HCT116 (cell line): Measurements from ENCODE around the gene SELENOM. TPM values are rescaled to one million over a fixed set of nuclear protein-coding genes. Genes with fewer than 3 reads are reported as not detected.

Experiments
- ATAC-seq: fragments of 200-7000 bp; cut with Tn5 transposase; 2 replicates; pipeline ENCODE4 v1.9.1; 2020; ENCODE audit warnings: mild to moderate bottlenecking, moderate library complexity
- BruUV-seq: library from RNA; stranded (reverse); fragments of 400-500 nt; replicated peaks from 2 replicates; lab custom pipeline; 2021; lab: Mats Ljungman, UMichigan
- CTCF ChIA-PET: fragments of 300-600 bp; sonication (Branson Sonifier 250); formaldehyde crosslinking; loops from one replicate; lab custom pipeline; 2021; ENCODE audit warnings: antibody characterized with exemption; lab: Charles Lee
- POLR2A ChIA-PET: fragments of 300-600, 350-600 bp; sonication (Branson Sonifier 250); formaldehyde crosslinking; loops from one replicate; lab custom pipeline; 2021; ENCODE audit warnings: antibody characterized with exemption; lab: Charles Lee
- RAD21 ChIA-PET, 2 experiments: fragments of 300-600 bp; sonication (Branson Sonifier 250); formaldehyde crosslinking; loops; one replicate each; lab custom pipeline; 2023; ENCODE audit warnings: low total read pairs in 2 of 2; ENCODE audit not compliant: uncharacterized antibody in 2 of 2, unreplicated experiment in 2 of 2, low non-redundant PET in 1 of 2; lab: Charles Lee
- DNase-seq: peaks from one replicate; pipeline ENCODE4 v3.0.0-alpha.2; 2010; ENCODE audit warnings: low read depth, low spot score
- H2AFZ ChIP-seq: fragments of 200-600 bp; shearing (Covaris generic), sonication (generic); 2 replicates; pipeline ENCODE4 v1.6.1; 2017; ENCODE audit warnings: low read depth, mixed run types, mixed read lengths, antibody characterized with exemption, low read length; ENCODE audit not compliant: poor library complexity, severe bottlenecking
- H3K27ac ChIP-seq: 2 replicates; pipeline ENCODE4 v1.5.1; 2012; ENCODE audit warnings: low read depth, low read length
- H3K27me3 ChIP-seq: fragments of 200-600 bp; sonication (generic); 2 replicates; pipeline ENCODE4 v1.6.1; 2016; ENCODE audit warnings: mixed run types, low read length, mixed read lengths; ENCODE audit not compliant: insufficient read depth
- H3K36me3 ChIP-seq, 2 experiments: fragments of 200-500 bp in 1 of 2; fragments of 200-600 bp in 1 of 2; sonication (Bioruptor generic) in 1 of 2; sonication (generic) in 1 of 2; 2 replicates each; pipeline versions ENCODE4 v1.5.1 to v1.6.1; 2014 to 2016; ENCODE audit warnings: low read length in 2 of 2, inconsistent platforms in 1 of 2, mixed read lengths in 1 of 2, mixed run types in 1 of 2; ENCODE audit not compliant: insufficient read depth in 2 of 2, control insufficient read depth in 1 of 2
- H3K4me1 ChIP-seq, 2 experiments: fragments of 200-600 bp in 1 of 2; sonication (generic) in 1 of 2; 2 replicates each; pipeline versions ENCODE4 v1.5.1 to v1.6.1; 2012 to 2017; ENCODE audit warnings: low read length in 2 of 2, inconsistent platforms in 1 of 2, mild to moderate bottlenecking in 1 of 2, mixed read lengths in 1 of 2, mixed run types in 1 of 2, moderate library complexity in 1 of 2; ENCODE audit not compliant: insufficient read depth in 2 of 2, control insufficient read depth in 1 of 2
- H3K4me2 ChIP-seq: fragments of 200-600 bp; sonication (generic); 2 replicates; pipeline ENCODE4 v1.6.1; 2017; ENCODE audit warnings: mixed run types, low read length, mixed read lengths
- H3K4me3 ChIP-seq, 2 experiments: fragments of 200-600 bp in 1 of 2; sonication (generic) in 1 of 2; replicated peaks in 1 of 2; 2 replicates each; pipeline ENCODE4 v1.5.1; 2011 to 2016; ENCODE audit warnings: low read length in 2 of 2, control low read depth in 1 of 2, low read depth in 1 of 2, mild to moderate bottlenecking in 1 of 2, mixed read lengths in 1 of 2, mixed run types in 1 of 2
- H3K79me2 ChIP-seq: fragments of 200-600 bp; sonication (generic); 2 replicates; pipeline ENCODE4 v1.6.1; 2017; ENCODE audit warnings: mild to moderate bottlenecking, mixed run types, low read length, moderate library complexity, mixed read lengths; ENCODE audit not compliant: insufficient read depth
- H3K9ac ChIP-seq: fragments of 200-600 bp; sonication (generic); 2 replicates; pipeline ENCODE4 v1.6.1; 2016; ENCODE audit warnings: low read length, mixed read lengths
- H3K9me2 ChIP-seq: fragments of 200-600 bp; sonication (generic), shearing (Covaris generic); 2 replicates; pipeline ENCODE4 v1.6.1; 2017; ENCODE audit warnings: mixed run types, mild to moderate bottlenecking, moderate library complexity; ENCODE audit not compliant: insufficient read depth
- H3K9me3 ChIP-seq, 2 experiments: fragments of 200-500 bp in 1 of 2; fragments of 200-600 bp in 1 of 2; sonication (Bioruptor generic) in 1 of 2; sonication (generic) in 1 of 2; 2 replicates each; pipeline ENCODE4 v1.6.1; 2014 to 2017; ENCODE audit warnings: low read length in 2 of 2, mixed read lengths in 2 of 2, inconsistent platforms in 1 of 2, low read depth in 1 of 2, mild to moderate bottlenecking in 1 of 2, mixed run types in 1 of 2, moderate library complexity in 1 of 2; ENCODE audit not compliant: control insufficient read depth in 1 of 2, insufficient read depth in 1 of 2
- H4K20me1 ChIP-seq: fragments of 200-600 bp; sonication (generic), shearing (Covaris generic); 2 replicates; pipeline ENCODE4 v1.6.1; 2017; ENCODE audit warnings: mixed run types, mild to moderate bottlenecking, moderate library complexity; ENCODE audit not compliant: insufficient read depth
- CBX3 ChIP-seq: IDR thresholded peaks from 2 replicates; pipeline ENCODE4 v1.6.1; 2012; ENCODE audit warnings: low read depth
- CEBPB ChIP-seq: IDR thresholded peaks from 2 replicates; pipeline ENCODE4 v1.6.1; 2012; ENCODE audit warnings: low read depth
- CTCF ChIP-seq, 3 experiments: fragments of 200-600 bp in 1 of 3; sonication (generic) in 1 of 3; IDR thresholded peaks in 2 of 3; conservative IDR thresholded peaks in 1 of 3; 2 replicates each; pipeline ENCODE4 v1.5.1; 2012 to 2017; ENCODE audit warnings: low read depth in 2 of 3, low read length in 2 of 3, antibody characterized with exemption in 1 of 3, borderline replicate concordance in 1 of 3, control low read depth in 1 of 3, mild to moderate bottlenecking in 1 of 3, mixed read lengths in 1 of 3, mixed run types in 1 of 3, moderate library complexity in 1 of 3; ENCODE audit not compliant: insufficient read depth in 1 of 3
- EZH2 ChIP-seq: fragments of 200-600 bp; sonication (generic); IDR thresholded peaks from 2 replicates; pipeline ENCODE4 v1.6.1; 2017; ENCODE audit warnings: antibody characterized with exemption, mixed run types
- EZH2phosphoT487 ChIP-seq: fragments of 200-600 bp; IDR thresholded peaks from 2 replicates; pipeline ENCODE4 v1.6.1; 2018; ENCODE audit warnings: antibody characterized with exemption, borderline replicate concordance
- FOSL1 ChIP-seq: IDR thresholded peaks from 2 replicates; pipeline ENCODE4 v1.6.1; 2012; ENCODE audit warnings: low read depth
- JUND ChIP-seq: IDR thresholded peaks from 2 replicates; pipeline ENCODE4 v1.6.1; 2012
- REST ChIP-seq: IDR thresholded peaks from 2 replicates; pipeline ENCODE4 v1.6.1; 2012; ENCODE audit warnings: low read depth
- SIN3A ChIP-seq: IDR thresholded peaks from 2 replicates; pipeline ENCODE4 v1.6.1; 2012; ENCODE audit warnings: low read depth
- SP1 ChIP-seq: IDR thresholded peaks from 2 replicates; pipeline ENCODE4 v1.6.1; 2012; ENCODE audit warnings: low read depth
- TCF7L2 ChIP-seq: IDR thresholded peaks from 2 replicates; pipeline ENCODE4 v1.7.0; 2011; ENCODE audit warnings: borderline replicate concordance, inconsistent platforms; ENCODE audit not compliant: insufficient read depth, insufficient read length; ENCODE audit errors: extremely low read depth
- ZBTB33 ChIP-seq: IDR thresholded peaks from 2 replicates; pipeline ENCODE4 v1.6.1; 2011; ENCODE audit warnings: mild to moderate bottlenecking, low read length, moderate library complexity; ENCODE audit not compliant: insufficient replicate concordance; ENCODE audit errors: extremely low read depth
- intact Hi-C: fragments of 100-400 bp; cut with micrococcal nuclease; formaldehyde crosslinking; loops from 2 replicates; pipeline ENCODE4 v1.10.0; 2022
- total RNA-seq: library from RNA; stranded (reverse); gene quantifications from one replicate; pipeline ENCODE4 v1.2.1, GENCODE V29; 2021; ENCODE audit not compliant: unreplicated experiment

The SELENOM gene
- total RNA-seq, 1 experiment from 2014 or later = 65.6 TPM

GRCh38 chr22:31094741-31095140 lies 12.6 kb downstream of the SELENOM start (continued):
- TF ChIP-seq REST = no peak
- TF ChIP-seq EZH2phosphoT487 = no peak

GRCh38 chr22:31094021-31094551 lies 13.3 kb downstream of the SELENOM start:
- no peak overlapping the region for H3K4me3 ChIP-seq
- ChIA-PET CTCF (interaction anchor here (1.2 to 1.3 kb wide), 2 partner anchors 9 to 10 kb away, joined by 3 to 4 read pairs; no protein-coding TSS in a partner anchor), RAD21 (no interaction called here), POLR2A (interaction anchor here (0.9 to 1.8 kb wide), 2 partner anchors 8 to 13 kb away, joined by 3 to 4 read pairs; partner anchors contain the start of gene SMTN)
- no TSS peak for BruUV-seq
- H2AFZ ChIP-seq = no peak overlapping the region
- no peaks in the 10 kb centered on the region for H3K9me2 ChIP-seq
- H3K27me3 ChIP-seq = no peaks in the 10 kb centered on the region
- H4K20me1 ChIP-seq = no peaks in the 10 kb centered on the region
- no peak overlapping the region for H3K9ac ChIP-seq
- DNase-seq = no peak
- H3K79me2 ChIP-seq = no peaks in the 10 kb centered on the region
- no peak for ATAC-seq
- no peak overlapping the region for H3K27ac ChIP-seq
- peaks cover 37 to 56% of the 10 kb centered on the region in 2 experiments for H3K36me3 ChIP-seq
- peaks cover 0 to 3% of the 10 kb centered on the region in 2 experiments; a peak in 1 of 4 replicates for H3K4me1 ChIP-seq
- no peak overlapping the region for H3K4me2 ChIP-seq
- intact Hi-C loops = no loop called here
- no peaks in the 10 kb centered on the region for H3K9me3 ChIP-seq
- TF ChIP-seq CEBPB (no peak), CBX3 (no peak), ZBTB33 (no peak), EZH2 (no peak), SIN3A (no peak), REST (no peak), JUND (no peak), TCF7L2 (no peak), SP1 (no peak), CTCF (IDR thresholded peaks at IDR 0.05 in 2 of 3, conservative IDR thresholded peaks at IDR 0.05 in 1 of 3; ENCODE audit: borderline replicate concordance in 1 of 3, insufficient read depth in 1 of 3, low read depth in 2 of 3, low read length in 2 of 3) (no peak), FOSL1 (no peak)
